ENCODE data around the gene STYXL2.

GRCh38 chr1:167060141-167061072 lies 33.5 kb upstream of the STYXL2 start:
- no peak for TF ChIP-seq YY1 (IDR thresholded peaks at IDR 0.05; ENCODE audit: low read depth)
- no peak for TF ChIP-seq REST (IDR thresholded peaks at IDR 0.05; ENCODE audit: low read depth)
